Suprapubic skin (tissue), 4 donors: ENCODE results near the gene ZER1. TPM values are rescaled to one million over a fixed set of nuclear protein-coding genes. Genes with fewer than 3 reads are reported as not detected.

Experiments used
- DNase-seq, 2 donors: peaks; one replicate each; pipeline ENCODE4 v3.0.0-alpha.2; 2019; ENCODE audit warnings: low spot score in 2 of 2
- H3K27ac ChIP-seq: fragments of 200-600 bp; sonication (generic); one replicate; pipeline ENCODE4 v1.5.1; 2019
- H3K27me3 ChIP-seq: fragments of 200-600 bp; sonication (generic); one replicate; pipeline ENCODE4 v1.5.1; 2019
- H3K36me3 ChIP-seq: fragments of 200-600 bp; sonication (generic); one replicate; pipeline ENCODE4 v1.5.1; 2019
- H3K4me1 ChIP-seq: fragments of 200-600 bp; sonication (generic); one replicate; pipeline ENCODE4 v1.5.1; 2019
- H3K4me3 ChIP-seq: fragments of 200-600 bp; sonication (generic); one replicate; pipeline ENCODE4 v1.5.1; 2019; ENCODE audit warnings: mild to moderate bottlenecking
- H3K9me3 ChIP-seq: fragments of 200-600 bp; sonication (generic); one replicate; pipeline ENCODE4 v1.5.1; 2019
- EP300 ChIP-seq: sonication (generic); formaldehyde crosslinking; IDR thresholded peaks from one replicate; pipeline ENCODE4 v1.6.1; 2017; ENCODE audit warnings: antibody characterized with exemption
- POLR2A ChIP-seq, 2 donors: fragments of 450-650 bp; IDR thresholded peaks; one replicate each; pipeline ENCODE4 v1.6.1; 2017; ENCODE audit warnings: antibody characterized with exemption in 2 of 2, mild to moderate bottlenecking in 2 of 2, moderate library complexity in 2 of 2
- POLR2AphosphoS5 ChIP-seq, 3 donors: sonication (generic); formaldehyde crosslinking; IDR thresholded peaks; one replicate each; pipeline ENCODE4 v1.6.1; 2017; ENCODE audit warnings: antibody characterized with exemption in 3 of 3
- WGBS: methylation state at CpG from one replicate; pipeline ENCODE4 v1.1.5; 2018; 5-methylcytosine and 5-hydroxymethylcytosine counted together
- total RNA-seq, 4 donors: library from RNA; depleted of rRNA; stranded (reverse); fragments of >200 nt; gene quantifications; one replicate each; pipeline ENCODE4 v1.1.0, GENCODE V29; 2016
- TF ChIP-seq, protein P1 (sequence below), 2 donors: fragments of 200-600 bp in 1 of 2; fragments of 450-650 bp in 1 of 2; sonication (generic) in 1 of 2; IDR thresholded peaks; one replicate each; pipeline ENCODE4 v1.5.1; 2016 to 2019; ENCODE audit warnings: antibody characterized with exemption in 2 of 2, mild to moderate bottlenecking in 1 of 2, moderate library complexity in 1 of 2

ZER1 gene
- total RNA-seq, 4 donors from 2014 or later = 53.7 to 75.3 (median 67.7) TPM

DNA sequence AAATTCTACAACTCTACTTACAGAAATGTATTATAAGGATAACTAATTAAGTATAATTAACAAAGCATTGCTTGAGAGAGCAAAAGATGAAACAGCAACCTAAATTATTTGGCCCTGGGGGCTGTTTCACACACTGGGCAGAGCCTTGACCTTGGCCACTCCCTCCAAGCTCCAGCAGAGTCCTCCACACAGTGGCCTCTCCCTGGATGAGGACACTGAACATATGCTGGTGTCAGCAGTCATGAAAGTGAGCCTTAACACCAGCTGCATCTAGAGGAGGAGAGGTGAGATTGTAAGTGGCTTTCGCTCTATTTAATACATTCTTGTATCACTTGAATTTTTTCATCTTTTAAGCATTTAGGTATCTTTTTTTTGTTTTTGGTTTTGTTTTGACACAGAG, 24.5 kb downstream of the ZER1 start:
- Histone ChIP-seq H3K27ac (no peak overlapping the region), H3K27me3 (no peaks in the 10 kb centered on the region), H3K9me3 (no peaks in the 10 kb centered on the region), H3K36me3 (peaks cover 52% of the 10 kb centered on the region), H3K4me1 (no peaks in the 10 kb centered on the region), H3K4me3 (no peak overlapping the region)
- no peak for DNase-seq
- WGBS = 93% methylated on average over 1 of the region's 1 CpG
- TF ChIP-seq, protein P1, sequence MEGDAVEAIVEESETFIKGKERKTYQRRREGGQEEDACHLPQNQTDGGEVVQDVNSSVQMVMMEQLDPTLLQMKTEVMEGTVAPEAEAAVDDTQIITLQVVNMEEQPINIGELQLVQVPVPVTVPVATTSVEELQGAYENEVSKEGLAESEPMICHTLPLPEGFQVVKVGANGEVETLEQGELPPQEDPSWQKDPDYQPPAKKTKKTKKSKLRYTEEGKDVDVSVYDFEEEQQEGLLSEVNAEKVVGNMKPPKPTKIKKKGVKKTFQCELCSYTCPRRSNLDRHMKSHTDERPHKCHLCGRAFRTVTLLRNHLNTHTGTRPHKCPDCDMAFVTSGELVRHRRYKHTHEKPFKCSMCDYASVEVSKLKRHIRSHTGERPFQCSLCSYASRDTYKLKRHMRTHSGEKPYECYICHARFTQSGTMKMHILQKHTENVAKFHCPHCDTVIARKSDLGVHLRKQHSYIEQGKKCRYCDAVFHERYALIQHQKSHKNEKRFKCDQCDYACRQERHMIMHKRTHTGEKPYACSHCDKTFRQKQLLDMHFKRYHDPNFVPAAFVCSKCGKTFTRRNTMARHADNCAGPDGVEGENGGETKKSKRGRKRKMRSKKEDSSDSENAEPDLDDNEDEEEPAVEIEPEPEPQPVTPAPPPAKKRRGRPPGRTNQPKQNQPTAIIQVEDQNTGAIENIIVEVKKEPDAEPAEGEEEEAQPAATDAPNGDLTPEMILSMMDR (IDR thresholded peaks at IDR 0.05) = no peak
- TF ChIP-seq POLR2A (IDR thresholded peaks at IDR 0.05) = no peak

DNA sequence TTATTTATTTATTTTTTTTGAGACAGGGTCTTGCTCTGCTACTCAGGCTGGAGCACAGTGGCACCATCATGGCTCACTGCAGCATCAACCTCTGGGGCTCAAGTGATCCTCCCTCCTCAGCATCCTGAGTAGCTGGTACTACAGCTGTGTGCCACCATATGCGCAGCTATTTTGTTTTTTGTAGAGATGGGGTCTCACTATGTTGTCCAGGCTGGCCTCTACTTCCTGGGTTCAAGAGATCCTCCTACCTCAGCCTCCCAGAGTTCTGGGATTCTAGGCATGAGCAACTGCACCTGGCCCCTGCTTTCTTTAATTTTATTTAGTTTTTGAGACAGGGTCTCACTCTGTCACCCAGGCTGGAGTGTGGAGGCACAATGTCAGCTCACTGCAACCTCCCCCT, 28.3 kb downstream of the ZER1 start:
- H3K36me3 ChIP-seq = peaks cover 58% of the 10 kb centered on the region
- no peaks in the 10 kb centered on the region for H3K27me3 ChIP-seq
- 95% methylated on average over 1 of the region's 1 CpG for WGBS
- no peak for DNase-seq
- no peak overlapping the region for H3K27ac ChIP-seq
- no peak overlapping the region for H3K4me3 ChIP-seq
- H3K4me1 ChIP-seq = no peaks in the 10 kb centered on the region
- no peaks in the 10 kb centered on the region for H3K9me3 ChIP-seq
- TF ChIP-seq POLR2AphosphoS5 (IDR thresholded peaks at IDR 0.05) (no peak), EP300 (no peak), POLR2A (IDR thresholded peaks at IDR 0.05) (no peak)
- TF ChIP-seq, protein P1 (IDR thresholded peaks at IDR 0.05) = no peak

DNA sequence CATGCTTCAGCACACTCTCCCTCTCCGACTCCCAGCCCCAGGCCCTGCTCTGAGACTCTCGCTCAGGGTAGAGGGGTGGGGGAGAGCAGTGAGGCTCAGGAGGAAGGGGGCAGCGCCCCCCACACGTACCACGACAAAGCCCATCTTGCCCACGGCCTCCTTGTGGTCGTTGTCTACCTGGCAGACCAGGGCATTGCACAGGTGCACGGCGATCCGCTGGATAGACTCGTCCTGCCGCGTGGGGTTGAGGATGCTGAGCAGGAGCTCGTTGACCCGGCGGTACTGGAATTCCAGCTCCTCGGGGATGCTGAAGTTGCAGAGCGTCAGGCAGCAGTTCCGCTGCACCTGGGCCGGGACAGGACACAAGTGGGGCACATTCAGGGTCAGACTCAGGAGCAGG, 29.3 kb downstream of the ZER1 start:
- peaks cover 55% of the 10 kb centered on the region for H3K36me3 ChIP-seq
- WGBS = 87% methylated on average over 20 of the region's 20 CpGs
- no peaks in the 10 kb centered on the region for H3K27me3 ChIP-seq
- no peaks in the 10 kb centered on the region for H3K9me3 ChIP-seq
- TF ChIP-seq POLR2AphosphoS5 (IDR thresholded peaks at IDR 0.05) = no peak
- TF ChIP-seq, protein P1 (IDR thresholded peaks at IDR 0.05) = no peak
- TF ChIP-seq EP300 = no peak
- TF ChIP-seq POLR2A (IDR thresholded peaks at IDR 0.05) = no peak
- DNase-seq = no peak
- H3K27ac ChIP-seq = no peak overlapping the region
- no peak overlapping the region for H3K4me3 ChIP-seq
- H3K4me1 ChIP-seq = no peaks in the 10 kb centered on the region

DNA sequence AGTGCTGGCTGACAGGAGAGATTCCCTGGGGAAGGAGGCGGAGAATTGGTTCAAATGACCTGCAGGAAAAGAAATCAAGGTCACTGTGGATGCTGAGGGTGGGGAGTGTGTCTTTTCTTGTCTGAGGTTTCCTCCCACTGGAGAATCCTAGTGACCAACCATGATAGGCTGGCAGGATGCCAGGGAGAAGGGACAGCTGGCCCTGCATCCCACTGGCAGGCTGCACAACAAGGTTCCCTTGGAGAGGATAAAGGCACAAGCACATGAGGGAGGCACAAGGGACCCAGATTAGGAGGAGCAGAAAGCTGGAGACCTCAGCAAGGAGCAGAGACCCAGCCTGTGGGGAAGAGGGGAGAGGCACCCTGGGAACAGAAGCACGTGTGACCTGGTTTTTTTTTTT, 36.4 kb downstream of the ZER1 start:
- TF ChIP-seq POLR2AphosphoS5 (IDR thresholded peaks at IDR 0.05) = no peak
- TF ChIP-seq, protein P1 (IDR thresholded peaks at IDR 0.05) = no peak
- TF ChIP-seq EP300 = no peak
- no peak for TF ChIP-seq POLR2A (IDR thresholded peaks at IDR 0.05)
- H3K36me3 ChIP-seq = peaks cover 72% of the 10 kb centered on the region
- DNase-seq = no peak
- H3K4me1 ChIP-seq = no peaks in the 10 kb centered on the region
- H3K27ac ChIP-seq = no peak overlapping the region
- H3K4me3 ChIP-seq = no peak overlapping the region
- H3K9me3 ChIP-seq = no peaks in the 10 kb centered on the region
- no peaks in the 10 kb centered on the region for H3K27me3 ChIP-seq
- WGBS = 84% methylated on average over 2 of the region's 2 CpGs

DNA sequence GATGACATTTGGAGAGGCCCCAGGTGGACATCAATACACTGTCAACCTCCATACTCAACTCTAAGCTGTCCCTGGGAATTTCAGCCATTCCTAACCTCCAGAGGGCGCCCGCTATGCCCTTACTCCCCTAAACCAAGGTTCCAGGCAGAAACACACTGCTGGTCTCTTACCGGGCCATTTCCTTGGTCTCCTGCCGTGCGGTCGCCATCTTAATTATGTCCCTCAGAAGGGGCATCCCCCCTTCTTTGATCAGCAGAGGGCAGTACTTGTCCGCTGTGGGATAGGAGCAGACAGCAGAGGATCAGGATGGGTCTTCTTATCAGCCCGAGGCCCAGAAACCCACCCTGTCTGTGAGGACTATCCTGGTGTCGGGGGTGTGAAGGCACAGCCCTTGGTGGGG, 38.5 kb downstream of the ZER1 start:
- DNase-seq = no peak
- Histone ChIP-seq H3K27me3 (no peaks in the 10 kb centered on the region), H3K9me3 (no peaks in the 10 kb centered on the region), H3K27ac (no peak overlapping the region), H3K36me3 (peaks cover 65% of the 10 kb centered on the region), H3K4me3 (no peak overlapping the region), H3K4me1 (no peaks in the 10 kb centered on the region)
- TF ChIP-seq, protein P1 (IDR thresholded peaks at IDR 0.05) = peak; percentile 1 to 58
- TF ChIP-seq EP300 = no peak
- TF ChIP-seq POLR2A (IDR thresholded peaks at IDR 0.05) = no peak
- TF ChIP-seq POLR2AphosphoS5 (IDR thresholded peaks at IDR 0.05) = no peak
- 50% methylated on average over 9 of the region's 9 CpGs for WGBS
